CD4-positive, alpha-beta memory T cell (primary cell): Measurements from ENCODE around the gene LAGE3. TPM values are rescaled to one million over a fixed set of nuclear protein-coding genes. Genes with fewer than 3 reads are reported as not detected.
A peak's percentile ranks its signal among the peaks of the same experiment; 100 is the strongest.

ENCODE experiments used
- CTCF ChIA-PET: fragments of 350-600 bp; sonication (Branson Sonifier 250); formaldehyde crosslinking; loops from one replicate; lab custom pipeline; 2021; ENCODE audit warnings: inconsistent platforms; ENCODE audit not compliant: partially characterized antibody; lab: Charles Lee
- POLR2A ChIA-PET: fragments of 350-600 bp; sonication (Branson Sonifier 250); formaldehyde crosslinking; loops from one replicate; lab custom pipeline; 2021; ENCODE audit not compliant: partially characterized antibody; lab: Charles Lee
- DNase-seq, 5 donors: peaks; one replicate each; pipeline versions ENCODE4 v3.0.0 to v3.0.0-alpha.2; 2020 to 2022; ENCODE audit warnings: mixed read lengths in 1 of 5
- H3K27ac ChIP-seq: one replicate; pipeline ENCODE4 v1.7.0; 2013; ENCODE audit warnings: low read depth, low read length
- H3K27me3 ChIP-seq: 2 replicates; pipeline ENCODE4 v1.7.0; 2013; ENCODE audit warnings: mild to moderate bottlenecking, low read length, moderate library complexity; ENCODE audit not compliant: insufficient read depth
- H3K36me3 ChIP-seq: 2 replicates; pipeline ENCODE4 v1.7.0; 2013; ENCODE audit warnings: mild to moderate bottlenecking, low read length, moderate library complexity; ENCODE audit not compliant: insufficient read depth
- H3K4me1 ChIP-seq: 2 replicates; pipeline ENCODE4 v1.7.0; 2013; ENCODE audit warnings: mild to moderate bottlenecking, low read length, moderate library complexity; ENCODE audit not compliant: insufficient read depth
- H3K4me3 ChIP-seq, 2 donors: one replicate each; pipeline ENCODE4 v1.7.0; 2013; ENCODE audit warnings: low read length in 2 of 2, mild to moderate bottlenecking in 1 of 2
- H3K9me3 ChIP-seq, 2 donors: one replicate each; pipeline ENCODE4 v1.7.0; 2013; ENCODE audit warnings: low read length in 2 of 2, control low read depth in 1 of 2; ENCODE audit not compliant: control insufficient read depth in 1 of 2
- H3K27ac Mint-ChIP-seq, 7 donors: one replicate each; pipeline ENCODE4 v1.8.0; 2020 to 2021; ENCODE audit warnings: mixed read lengths in 7 of 7, mild to moderate bottlenecking in 6 of 7, inconsistent platforms in 3 of 7, moderate library complexity in 3 of 7
- H3K27me3 Mint-ChIP-seq, 2 donors: one replicate each; pipeline ENCODE4 v1.8.0; 2020 to 2021; ENCODE audit warnings: mixed read lengths in 2 of 2
- H3K36me3 Mint-ChIP-seq, 2 donors: one replicate each; pipeline ENCODE4 v1.8.0; 2020 to 2021; ENCODE audit warnings: mixed read lengths in 2 of 2, inconsistent platforms in 1 of 2, mild to moderate bottlenecking in 1 of 2
- H3K4me1 Mint-ChIP-seq, 4 donors: one replicate each; pipeline ENCODE4 v1.8.0; 2020 to 2021; ENCODE audit warnings: mixed read lengths in 4 of 4, mild to moderate bottlenecking in 1 of 4
- H3K4me3 Mint-ChIP-seq, 8 donors: one replicate each; pipeline ENCODE4 v1.8.0; 2020 to 2021; ENCODE audit warnings: mixed read lengths in 8 of 8, mild to moderate bottlenecking in 7 of 8, moderate library complexity in 6 of 8, inconsistent platforms in 3 of 8
- H3K9me3 Mint-ChIP-seq, 8 donors: one replicate each; pipeline ENCODE4 v1.8.0; 2020 to 2021; ENCODE audit warnings: mixed read lengths in 8 of 8, mild to moderate bottlenecking in 5 of 8, inconsistent platforms in 3 of 8, moderate library complexity in 1 of 8
- intact Hi-C: fragments of 100-400 bp; cut with micrococcal nuclease; formaldehyde crosslinking; loops from one replicate; pipeline ENCODE4 v1.15.1; 2023
- polyA plus RNA-seq, 2 donors: library from polyadenylated mRNA; unstranded; fragments of 300-500 nt; fragmentation: Illumina TruSeq; gene quantifications; one replicate each; pipeline ENCODE4 v1.2.3, GENCODE V29; 2021
- total RNA-seq, 2 experiments: library from RNA; stranded (reverse); gene quantifications; one replicate each; pipeline ENCODE4 v1.2.3, GENCODE V29; 2021

Gene LAGE3
- total and polyA plus RNA-seq, 4 experiments from 2014 or later: 18.5 to 58.0 (median 32.7) TPM

GRCh38 chrX:154436983-154437752 is 41.9 kb downstream of the LAGE3 start, which contains the start of gene GDI1:
Gene GDI1 (plus strand): TSS chrX:154437154. CDS start chrX:154437255, 101 bp downstream.
- H3K27ac ChIP-seq: peak within 1 kb of the TSS; percentile 82
- peak within 1 kb of the TSS; percentile 29 to 40 for H3K4me3 ChIP-seq
- ChIA-PET CTCF (no interaction called here), POLR2A (interaction anchor here (1.0 to 1.5 kb wide), 4 partner anchors 10 to 53 kb away, joined by 3 to 7 read pairs (median 5); partner anchors contain the start of gene SLC10A3)
- intact Hi-C loops: loop anchor here (5.0 kb wide), 1 partner anchor 80 kb away; the partner anchor contains the start of gene FAM3A
- peaks cover 6 to 33% of the 10 kb centered on the region in 2 donors for H3K36me3 Mint-ChIP-seq
- no peaks in the 10 kb centered on the region for H3K36me3 ChIP-seq
- H3K4me3 Mint-ChIP-seq: peak within 1 kb of the TSS; percentile 86 to 89 (median 88)
- peaks cover 11 to 37% (median 24%) of the 10 kb centered on the region in 4 donors for H3K4me1 Mint-ChIP-seq
- peaks cover 0 to 6% (median 0%) of the 10 kb centered on the region in 8 donors for H3K9me3 Mint-ChIP-seq
- H3K9me3 ChIP-seq: no peaks in the 10 kb centered on the region
- DNase-seq: peak; percentile 59 to 69 (median 65)
- no peaks in the 10 kb centered on the region for H3K27me3 Mint-ChIP-seq
- H3K27me3 ChIP-seq: no peaks in the 10 kb centered on the region
- H3K4me1 ChIP-seq: peaks cover 39% of the 10 kb centered on the region
- H3K27ac Mint-ChIP-seq: peak within 1 kb of the TSS; percentile 84 to 98 (median 94)

- Mint-ChIP-seq H3K27me3 (no peaks in the 10 kb centered on the region), H3K4me3 (peak overlapping the region; percentile 71 to 89 (median 77)), H3K4me1 (peaks cover 7 to 33% (median 18%) of the 10 kb centered on the region in 4 donors), H3K27ac (peak overlapping the region; percentile 80 to 98 (median 94)), H3K9me3 (peaks cover 0 to 6% (median 0%) of the 10 kb centered on the region in 8 donors), H3K36me3 (peaks cover 6 to 31% of the 10 kb centered on the region in 2 donors)
- peaks cover 33% of the 10 kb centered on the region for H3K4me1 ChIP-seq
- H3K4me3 ChIP-seq: peak overlapping the region in 1 of 2 donors; percentile 35
- H3K27me3 ChIP-seq: no peaks in the 10 kb centered on the region
- CTCF ChIA-PET: no interaction called here
- H3K27ac ChIP-seq: peak overlapping the region; percentile 82
- intact Hi-C loops: loop anchor here (5.0 kb wide), 1 partner anchor 81 kb away; the partner anchor contains the start of gene FAM3A
- POLR2A ChIA-PET: interaction anchor here (1.4 to 1.5 kb wide), 3 partner anchors 9 to 39 kb away, joined by 5 to 7 read pairs (median 6); partner anchors contain the start of gene RPL10
- no peaks in the 10 kb centered on the region for H3K9me3 ChIP-seq
- H3K36me3 ChIP-seq: peaks cover 7% of the 10 kb centered on the region
- DNase-seq: peak; percentile 56 to 71 (median 65)
Observed at GRCh38 chrX:154436374-154436982, 42.6 kb downstream of the LAGE3 start.

GRCh38 chrX:154435171-154435733 is 43.8 kb downstream of the LAGE3 start:
- CTCF ChIA-PET: no interaction called here
- Mint-ChIP-seq H3K9me3 (peaks cover 0 to 6% (median 0%) of the 10 kb centered on the region in 8 donors), H3K36me3 (peaks cover 10 to 32% of the 10 kb centered on the region in 2 donors), H3K4me1 (peaks cover 8 to 27% (median 16%) of the 10 kb centered on the region in 4 donors), H3K27ac (peak overlapping the region in 4 of 7 donors; percentile 12 to 98 (median 52)), H3K4me3 (peak overlapping the region in 2 of 8 donors; percentile 9 to 39), H3K27me3 (no peaks in the 10 kb centered on the region)
- Histone ChIP-seq H3K27ac (no peak overlapping the region), H3K9me3 (no peaks in the 10 kb centered on the region), H3K27me3 (no peaks in the 10 kb centered on the region), H3K4me1 (peaks cover 28% of the 10 kb centered on the region), H3K4me3 (no peak overlapping the region), H3K36me3 (peaks cover 8% of the 10 kb centered on the region)
- intact Hi-C loops: loop anchor here (5.0 kb wide), 1 partner anchor 82 kb away; the partner anchor contains the start of gene FAM3A
- DNase-seq: no peak
- POLR2A ChIA-PET: interaction anchor here (0.7 to 1.5 kb wide), 4 partner anchors 8 to 37 kb away, joined by 3 to 7 read pairs (median 6); partner anchors contain the start of genes PLXNA3 and RPL10

- Histone ChIP-seq H3K4me3 (no peak overlapping the region), H3K27me3 (no peaks in the 10 kb centered on the region), H3K36me3 (peaks cover 8% of the 10 kb centered on the region), H3K27ac (no peak overlapping the region), H3K9me3 (no peaks in the 10 kb centered on the region), H3K4me1 (peaks cover 28% of the 10 kb centered on the region)
- no peak for DNase-seq
- Mint-ChIP-seq H3K27me3 (no peaks in the 10 kb centered on the region), H3K36me3 (peaks cover 10 to 33% of the 10 kb centered on the region in 2 donors), H3K4me1 (peaks cover 11 to 30% (median 17%) of the 10 kb centered on the region in 4 donors), H3K27ac (peak overlapping the region in 2 of 7 donors; percentile 81 to 98), H3K9me3 (peaks cover 0 to 6% (median 0%) of the 10 kb centered on the region in 8 donors), H3K4me3 (no peak overlapping the region)
- ChIA-PET CTCF (no interaction called here), POLR2A (interaction anchor here (0.7 to 1.4 kb wide), 2 partner anchors 24 to 36 kb away, joined by 3 to 7 read pairs; partner anchors contain the start of genes PLXNA3 and RPL10)
- intact Hi-C loops: loop anchor here (5.0 kb wide), 1 partner anchor 83 kb away; the partner anchor contains the start of gene FAM3A
Observed at GRCh38 chrX:154434394-154435168, 44.5 kb downstream of the LAGE3 start.

DNA sequence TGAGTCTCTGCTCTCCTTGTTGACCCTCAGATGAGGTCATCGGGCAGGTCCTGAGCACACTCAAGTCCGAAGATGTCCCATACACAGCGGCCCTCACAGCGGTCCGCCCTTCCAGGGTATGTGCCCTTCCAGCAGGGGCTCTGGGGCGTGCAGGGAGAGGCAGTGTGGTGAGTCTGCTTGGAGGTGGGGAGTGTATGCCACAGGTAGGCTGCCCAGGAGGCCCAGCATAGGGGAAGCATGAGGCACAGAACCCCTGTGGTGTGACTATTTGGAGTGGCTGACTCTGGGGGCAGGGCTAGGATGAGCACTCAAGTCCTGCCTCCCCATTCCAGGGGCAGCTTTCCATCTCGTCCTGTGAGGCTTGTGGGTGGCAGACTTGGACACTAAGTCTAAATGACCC is 45.5 kb downstream of the LAGE3 start:
- CTCF ChIA-PET: no interaction called here
- peak overlapping the region in 1 of 8 donors; percentile 21 for H3K4me3 Mint-ChIP-seq
- intact Hi-C loops: no loop called here
- peaks cover 16 to 27% (median 22%) of the 10 kb centered on the region in 4 donors for H3K4me1 Mint-ChIP-seq
- peaks cover 28% of the 10 kb centered on the region for H3K4me1 ChIP-seq
- peaks cover 10 to 32% of the 10 kb centered on the region in 2 donors for H3K36me3 Mint-ChIP-seq
- H3K27me3 ChIP-seq: no peaks in the 10 kb centered on the region
- peak overlapping the region in 4 of 7 donors; percentile 7 to 68 (median 46) for H3K27ac Mint-ChIP-seq
- peaks cover 0 to 6% (median 0%) of the 10 kb centered on the region in 8 donors for H3K9me3 Mint-ChIP-seq
- no peaks in the 10 kb centered on the region for H3K9me3 ChIP-seq
- POLR2A ChIA-PET: no interaction called here
- DNase-seq: no peak
- peaks cover 8% of the 10 kb centered on the region for H3K36me3 ChIP-seq
- H3K27me3 Mint-ChIP-seq: no peaks in the 10 kb centered on the region
- no peak overlapping the region for H3K27ac ChIP-seq
- no peak overlapping the region for H3K4me3 ChIP-seq

- H3K36me3 Mint-ChIP-seq: peaks cover 10 to 24% of the 10 kb centered on the region in 2 donors
- no peak overlapping the region for H3K4me3 Mint-ChIP-seq
- Histone ChIP-seq H3K27ac (no peak overlapping the region), H3K9me3 (no peaks in the 10 kb centered on the region), H3K4me3 (no peak overlapping the region), H3K4me1 (peaks cover 30% of the 10 kb centered on the region), H3K27me3 (no peaks in the 10 kb centered on the region), H3K36me3 (peaks cover 8% of the 10 kb centered on the region)
- no peaks in the 10 kb centered on the region for H3K9me3 Mint-ChIP-seq
- H3K27me3 Mint-ChIP-seq: no peaks in the 10 kb centered on the region
- ChIA-PET POLR2A (interaction anchor here (0.9 to 5.8 kb wide), 4 partner anchors 9 to 33 kb away, joined by 3 to 37 read pairs (median 6); partner anchors contain the start of genes RPL10 and TAFAZZIN), CTCF (no interaction called here)
- intact Hi-C loops: no loop called here
- peaks cover 12 to 31% (median 21%) of the 10 kb centered on the region in 4 donors for H3K4me1 Mint-ChIP-seq
- no peak for DNase-seq
- peak overlapping the region in 1 of 7 donors; percentile 57 for H3K27ac Mint-ChIP-seq
Observed at GRCh38 chrX:154432210-154432609, 46.9 kb downstream of the LAGE3 start.
